Ishikawa (cell line): ENCODE data around the gene MCF2L2.

Experiments
- CEBPB ChIP-seq: IDR thresholded peaks from 2 replicates; pipeline ENCODE4 v1.6.1; 2012
- CREB1 ChIP-seq: IDR thresholded peaks from 2 replicates; pipeline ENCODE4 v1.6.1; 2012; ENCODE audit warnings: low read depth
- EGR1 ChIP-seq: IDR thresholded peaks from 2 replicates; pipeline ENCODE4 v1.6.1; 2012
- EP300 ChIP-seq: IDR thresholded peaks from 2 replicates; pipeline ENCODE4 v1.6.1; 2012; ENCODE audit warnings: borderline replicate concordance
- FOXM1 ChIP-seq: IDR thresholded peaks from 2 replicates; pipeline ENCODE4 v1.6.1; 2012; ENCODE audit warnings: low read depth, borderline replicate concordance
- NFIC ChIP-seq: IDR thresholded peaks from 2 replicates; pipeline ENCODE4 v1.6.1; 2012
- RAD21 ChIP-seq: IDR thresholded peaks from 2 replicates; pipeline ENCODE4 v1.6.1; 2012; ENCODE audit warnings: low read depth
- TAF1 ChIP-seq: IDR thresholded peaks from 2 replicates; pipeline ENCODE4 v1.6.1; 2012; ENCODE audit warnings: low read depth, mild to moderate bottlenecking
- TCF12 ChIP-seq: IDR thresholded peaks from 2 replicates; pipeline ENCODE4 v1.6.1; 2012; ENCODE audit warnings: low read depth
- TEAD4 ChIP-seq: IDR thresholded peaks from 2 replicates; pipeline ENCODE4 v1.6.1; 2012
- YY1 ChIP-seq: IDR thresholded peaks from 2 replicates; pipeline ENCODE4 v1.6.1; 2012; ENCODE audit warnings: low read depth
- ZBTB7A ChIP-seq: IDR thresholded peaks from 2 replicates; pipeline ENCODE4 v1.6.1; 2012; ENCODE audit warnings: low read depth
- TF ChIP-seq, protein P1 (sequence below): IDR thresholded peaks from 2 replicates; pipeline ENCODE4 v1.6.1; 2012; ENCODE audit warnings: low read depth, mild to moderate bottlenecking
- TF ChIP-seq, protein P2 (sequence below): IDR thresholded peaks from 2 replicates; pipeline ENCODE4 v1.6.1; 2012
- TF ChIP-seq, protein P3 (sequence below): IDR thresholded peaks from 2 replicates; pipeline ENCODE4 v1.6.1; 2012

The MCF2L2 gene

DNA sequence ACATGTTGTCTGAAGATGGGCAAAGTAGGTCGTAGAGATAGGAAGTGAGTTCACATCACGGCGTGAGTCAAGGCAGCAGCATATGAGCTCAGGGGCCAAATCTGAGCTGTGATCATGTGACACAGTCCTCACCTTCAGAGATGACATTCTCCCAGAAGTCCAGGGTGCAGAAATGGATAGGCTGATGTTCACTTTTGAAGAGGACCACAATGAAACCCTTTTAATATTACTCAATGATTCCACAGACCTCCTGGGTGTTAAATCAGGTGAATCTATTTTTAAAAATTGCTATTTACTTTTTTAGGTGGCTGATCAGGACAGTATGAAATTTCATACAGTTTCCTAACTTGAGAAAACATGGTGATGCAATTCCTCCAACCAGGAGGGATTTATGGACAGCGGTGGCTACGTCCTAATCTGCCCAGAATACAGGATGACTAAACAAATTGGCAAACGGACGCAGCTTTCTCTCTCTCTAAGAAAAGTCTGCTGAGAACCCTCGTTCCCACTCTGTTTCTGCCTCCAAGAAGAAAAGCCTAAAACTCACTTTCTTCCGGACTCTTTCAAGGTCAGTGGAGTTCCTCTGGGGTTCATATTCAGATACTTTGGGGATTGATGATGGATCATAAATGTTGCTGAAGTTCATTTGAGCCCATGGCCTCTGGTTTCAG is 141.0 kb downstream of the MCF2L2 start:
- no peak for TF ChIP-seq RAD21
- TF ChIP-seq CREB1: no peak
- no peak for TF ChIP-seq CEBPB
- TF ChIP-seq, protein P1, sequence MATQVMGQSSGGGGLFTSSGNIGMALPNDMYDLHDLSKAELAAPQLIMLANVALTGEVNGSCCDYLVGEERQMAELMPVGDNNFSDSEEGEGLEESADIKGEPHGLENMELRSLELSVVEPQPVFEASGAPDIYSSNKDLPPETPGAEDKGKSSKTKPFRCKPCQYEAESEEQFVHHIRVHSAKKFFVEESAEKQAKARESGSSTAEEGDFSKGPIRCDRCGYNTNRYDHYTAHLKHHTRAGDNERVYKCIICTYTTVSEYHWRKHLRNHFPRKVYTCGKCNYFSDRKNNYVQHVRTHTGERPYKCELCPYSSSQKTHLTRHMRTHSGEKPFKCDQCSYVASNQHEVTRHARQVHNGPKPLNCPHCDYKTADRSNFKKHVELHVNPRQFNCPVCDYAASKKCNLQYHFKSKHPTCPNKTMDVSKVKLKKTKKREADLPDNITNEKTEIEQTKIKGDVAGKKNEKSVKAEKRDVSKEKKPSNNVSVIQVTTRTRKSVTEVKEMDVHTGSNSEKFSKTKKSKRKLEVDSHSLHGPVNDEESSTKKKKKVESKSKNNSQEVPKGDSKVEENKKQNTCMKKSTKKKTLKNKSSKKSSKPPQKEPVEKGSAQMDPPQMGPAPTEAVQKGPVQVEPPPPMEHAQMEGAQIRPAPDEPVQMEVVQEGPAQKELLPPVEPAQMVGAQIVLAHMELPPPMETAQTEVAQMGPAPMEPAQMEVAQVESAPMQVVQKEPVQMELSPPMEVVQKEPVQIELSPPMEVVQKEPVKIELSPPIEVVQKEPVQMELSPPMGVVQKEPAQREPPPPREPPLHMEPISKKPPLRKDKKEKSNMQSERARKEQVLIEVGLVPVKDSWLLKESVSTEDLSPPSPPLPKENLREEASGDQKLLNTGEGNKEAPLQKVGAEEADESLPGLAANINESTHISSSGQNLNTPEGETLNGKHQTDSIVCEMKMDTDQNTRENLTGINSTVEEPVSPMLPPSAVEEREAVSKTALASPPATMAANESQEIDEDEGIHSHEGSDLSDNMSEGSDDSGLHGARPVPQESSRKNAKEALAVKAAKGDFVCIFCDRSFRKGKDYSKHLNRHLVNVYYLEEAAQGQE: no peak
- TF ChIP-seq TEAD4: no peak
- no peak for TF ChIP-seq YY1
- no peak for TF ChIP-seq ZBTB7A
- TF ChIP-seq EP300: no peak
- TF ChIP-seq, protein P2, sequence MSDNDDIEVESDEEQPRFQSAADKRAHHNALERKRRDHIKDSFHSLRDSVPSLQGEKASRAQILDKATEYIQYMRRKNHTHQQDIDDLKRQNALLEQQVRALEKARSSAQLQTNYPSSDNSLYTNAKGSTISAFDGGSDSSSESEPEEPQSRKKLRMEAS: no peak
- TF ChIP-seq, protein P3, sequence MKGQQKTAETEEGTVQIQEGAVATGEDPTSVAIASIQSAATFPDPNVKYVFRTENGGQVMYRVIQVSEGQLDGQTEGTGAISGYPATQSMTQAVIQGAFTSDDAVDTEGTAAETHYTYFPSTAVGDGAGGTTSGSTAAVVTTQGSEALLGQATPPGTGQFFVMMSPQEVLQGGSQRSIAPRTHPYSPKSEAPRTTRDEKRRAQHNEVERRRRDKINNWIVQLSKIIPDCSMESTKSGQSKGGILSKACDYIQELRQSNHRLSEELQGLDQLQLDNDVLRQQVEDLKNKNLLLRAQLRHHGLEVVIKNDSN: no peak
- no peak for TF ChIP-seq TCF12
- TF ChIP-seq TAF1: no peak
- TF ChIP-seq EGR1: no peak
- no peak for TF ChIP-seq NFIC
- TF ChIP-seq FOXM1: no peak

DNA sequence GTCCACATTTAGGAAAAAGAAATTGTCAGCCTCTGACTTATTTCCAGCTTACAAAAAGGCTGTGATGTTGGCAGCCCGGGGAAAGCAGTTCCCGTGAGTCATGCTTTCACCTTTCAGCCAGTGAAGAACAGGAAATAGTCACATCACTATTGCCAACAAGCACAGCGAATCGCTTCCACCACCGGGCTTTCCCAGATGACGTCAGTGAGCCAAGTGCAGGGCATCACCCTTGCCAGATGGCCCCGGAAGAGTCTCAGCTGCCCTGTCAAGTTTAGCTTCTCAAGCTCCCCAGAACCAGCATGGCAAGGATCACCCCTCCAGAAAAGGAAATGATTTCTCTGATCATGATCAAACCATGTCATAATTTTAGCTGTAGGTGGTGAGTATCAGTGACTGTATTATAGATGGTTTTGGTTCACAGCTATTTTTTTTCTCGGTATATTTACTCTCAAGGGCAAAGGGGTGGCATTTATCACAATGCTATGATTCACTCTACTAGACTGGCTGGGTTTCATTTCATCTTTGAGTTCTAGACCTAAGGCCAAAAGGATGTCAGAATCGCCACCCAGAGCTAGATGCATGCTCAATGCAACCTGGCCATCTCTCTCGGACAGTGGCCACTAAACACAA is 142.5 kb downstream of the MCF2L2 start:
- TF ChIP-seq NFIC (0 out of 2 replicates have a peak, but pooled peaks have one; percentile 12), CREB1 (peak; percentile 67), FOXM1 (no peak)

DNA sequence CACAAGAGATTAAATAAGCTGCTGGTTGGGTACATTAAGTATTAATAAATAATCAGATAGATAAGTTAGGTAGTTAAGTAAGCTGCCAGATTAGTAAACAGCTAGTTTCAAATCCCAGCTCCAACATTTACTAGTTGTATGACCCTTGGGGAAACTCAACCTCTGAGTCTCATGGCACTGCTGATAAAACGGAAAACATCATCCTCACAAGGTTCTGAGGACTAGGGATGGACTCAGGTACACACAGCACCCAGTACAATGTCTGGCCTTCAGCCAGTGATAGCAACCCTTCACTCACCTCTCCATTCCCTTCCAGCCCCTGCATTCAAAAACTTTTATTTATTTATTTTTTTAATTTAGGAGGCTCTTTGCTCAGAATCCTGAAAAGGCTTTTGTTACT is 143.1 kb downstream of the MCF2L2 start:
- no peak for TF ChIP-seq TCF12
- TF ChIP-seq, protein P2: no peak
- TF ChIP-seq, protein P3: no peak
- TF ChIP-seq EP300: no peak
- TF ChIP-seq CREB1: no peak
- TF ChIP-seq ZBTB7A: no peak
- TF ChIP-seq FOXM1: no peak
- no peak for TF ChIP-seq YY1
- TF ChIP-seq, protein P1: no peak
- TF ChIP-seq NFIC: no peak
- no peak for TF ChIP-seq EGR1
- no peak for TF ChIP-seq CEBPB
- TF ChIP-seq TAF1: no peak
- TF ChIP-seq RAD21: no peak

DNA sequence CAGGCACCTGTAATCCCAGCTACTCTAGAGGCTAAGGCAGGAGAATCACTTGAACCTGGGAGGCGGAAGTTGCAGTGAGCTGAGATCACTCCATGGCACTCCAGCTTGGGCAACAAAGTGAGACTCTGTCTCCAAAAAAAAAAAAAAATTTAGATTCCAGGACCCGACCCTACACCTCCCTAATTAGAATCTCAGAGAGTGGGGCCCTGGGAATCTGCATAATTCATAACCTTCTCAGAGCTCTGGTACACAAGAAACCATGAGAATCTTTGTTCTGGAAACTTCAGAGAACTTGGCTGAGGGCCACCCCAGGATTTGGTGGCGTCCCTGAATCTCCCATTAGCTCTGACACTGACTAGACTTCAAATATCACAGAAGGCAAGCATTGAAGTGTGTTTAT is 143.8 kb downstream of the MCF2L2 start:
- TF ChIP-seq EP300 (no peak), ZBTB7A (no peak), TAF1 (no peak), CREB1 (no peak), TEAD4 (no peak), CEBPB (no peak), FOXM1 (no peak), RAD21 (no peak), TCF12 (no peak), NFIC (no peak), YY1 (no peak), EGR1 (no peak)
- TF ChIP-seq, protein P3: no peak
- TF ChIP-seq, protein P2: no peak
- TF ChIP-seq, protein P1: no peak
